OCI-LY1 (cell line): Measurements from ENCODE around the gene MOCS3.

ENCODE experiments used
- H2AFZ ChIP-seq: fragments of 200-600 bp; sonication (generic), shearing (Covaris generic); 2 replicates; pipeline ENCODE4 v1.6.0; 2014; ENCODE audit warnings: antibody characterized with exemption, mild to moderate bottlenecking, low read length
- H3F3A ChIP-seq: fragments of 200-600 bp; sonication (generic), shearing (Covaris generic); 2 replicates; pipeline ENCODE4 v1.6.0; 2014; ENCODE audit warnings: mild to moderate bottlenecking, antibody characterized with exemption, low read length, moderate library complexity; ENCODE audit not compliant: insufficient read depth
- H3K27ac ChIP-seq: fragments of 200-600 bp; sonication (generic); 2 replicates; pipeline ENCODE4 v1.5.1; 2014; ENCODE audit warnings: low read length, mixed run types, mild to moderate bottlenecking, low read depth; ENCODE audit not compliant: poor library complexity, severe bottlenecking
- H3K27me3 ChIP-seq: fragments of 200-600 bp; sonication (generic); 2 replicates; pipeline ENCODE4 v1.6.0; 2014; ENCODE audit warnings: antibody characterized with exemption, mild to moderate bottlenecking, low read length, moderate library complexity; ENCODE audit not compliant: insufficient read depth
- H3K36me3 ChIP-seq: fragments of 200-600 bp; sonication (generic); 2 replicates; pipeline ENCODE4 v1.6.1; 2014; ENCODE audit warnings: mild to moderate bottlenecking, antibody characterized with exemption, low read length, moderate library complexity, mixed read lengths; ENCODE audit not compliant: insufficient read depth
- H3K4me1 ChIP-seq: fragments of 200-600 bp; sonication (generic); 2 replicates; pipeline ENCODE4 v1.5.1; 2014; ENCODE audit warnings: mild to moderate bottlenecking, low read length, moderate library complexity; ENCODE audit not compliant: insufficient read depth, severe bottlenecking
- H3K4me2 ChIP-seq: fragments of 200-600 bp; sonication (generic), shearing (Covaris generic); 2 replicates; pipeline ENCODE4 v1.6.1; 2014; ENCODE audit warnings: low read length
- H3K4me3 ChIP-seq: fragments of 200-600 bp; sonication (generic); 2 replicates; pipeline ENCODE4 v1.5.1; 2014; ENCODE audit warnings: low read length, low read depth, mild to moderate bottlenecking, mixed read lengths; ENCODE audit not compliant: poor library complexity, severe bottlenecking
- H3K79me2 ChIP-seq: fragments of 200-600 bp; shearing (Covaris generic); 2 replicates; pipeline ENCODE4 v1.6.1; 2016; ENCODE audit warnings: mixed run types, low read length, mixed read lengths; ENCODE audit not compliant: insufficient read depth
- H3K9ac ChIP-seq: fragments of 200-600 bp; sonication (generic), shearing (Covaris generic); 2 replicates; pipeline ENCODE4 v1.6.1; 2014; ENCODE audit warnings: mild to moderate bottlenecking, low read length, mixed read lengths
- H3K9me2 ChIP-seq: fragments of 200-600 bp; sonication (generic), shearing (Covaris generic); 2 replicates; pipeline ENCODE4 v1.6.1; 2014; ENCODE audit warnings: low read depth, mild to moderate bottlenecking, low read length, mixed read lengths
- H3K9me3 ChIP-seq: fragments of 200-600 bp; shearing (Covaris generic); 2 replicates; pipeline ENCODE4 v1.6.1; 2014; ENCODE audit warnings: low read length, mixed read lengths
- H4K20me1 ChIP-seq: fragments of 200-600 bp; sonication (generic), shearing (Covaris generic); 2 replicates; pipeline ENCODE4 v1.6.0; 2016; ENCODE audit warnings: mild to moderate bottlenecking, low read length; ENCODE audit not compliant: insufficient read depth
- CTCF ChIP-seq: fragments of 200-600 bp; sonication (generic), shearing (Covaris generic); IDR thresholded peaks from 2 replicates; pipeline ENCODE4 v1.5.1; 2017; ENCODE audit warnings: mild to moderate bottlenecking, antibody characterized with exemption, low read length, moderate library complexity, mixed read lengths
- EZH2 ChIP-seq: fragments of 200-600 bp; sonication (generic), shearing (Covaris generic); IDR thresholded peaks from 2 replicates; pipeline ENCODE4 v1.8.0; 2017; ENCODE audit warnings: borderline replicate concordance, mixed run types, mild to moderate bottlenecking, antibody characterized with exemption, low read length, moderate library complexity, mixed read lengths

MOCS3 gene

GRCh38 chr20:50991076-50991475, 32.5 kb downstream of the MOCS3 start:
- Histone ChIP-seq H3K36me3 (no peaks in the 10 kb centered on the region), H3K79me2 (no peaks in the 10 kb centered on the region), H3K4me2 (no peak overlapping the region), H3K4me1 (no peaks in the 10 kb centered on the region), H3K27ac (no peak overlapping the region), H3K4me3 (no peak overlapping the region), H3K9me3 (no peaks in the 10 kb centered on the region), H2AFZ (no peak overlapping the region), H3K9me2 (no peaks in the 10 kb centered on the region), H4K20me1 (no peaks in the 10 kb centered on the region), H3K27me3 (peaks cover 3% of the 10 kb centered on the region; the same call in 1 of the 2 replicates), H3F3A (no peaks in the 10 kb centered on the region), H3K9ac (no peak overlapping the region)
- TF ChIP-seq CTCF = no peak

- Histone ChIP-seq H3K4me2 (no peak overlapping the region), H3K9me2 (no peaks in the 10 kb centered on the region), H3K79me2 (no peaks in the 10 kb centered on the region), H3K4me1 (no peaks in the 10 kb centered on the region), H3K9me3 (no peaks in the 10 kb centered on the region), H3K9ac (no peak overlapping the region), H4K20me1 (no peaks in the 10 kb centered on the region), H3K36me3 (no peaks in the 10 kb centered on the region), H3F3A (no peaks in the 10 kb centered on the region), H3K27ac (no peak overlapping the region), H2AFZ (no peak overlapping the region), H3K4me3 (no peak overlapping the region), H3K27me3 (peaks cover 3% of the 10 kb centered on the region; the same call in 1 of the 2 replicates)
- TF ChIP-seq CTCF (no peak), EZH2 (no peak)
These were observed 33.7 kb downstream of the MOCS3 start for GRCh38 chr20:50992336-50992732.

GRCh38 chr20:50992733-50993457, 34.3 kb downstream of the MOCS3 start:
- Histone ChIP-seq H3K4me2 (no peak overlapping the region), H3K79me2 (no peaks in the 10 kb centered on the region), H3K9me2 (no peaks in the 10 kb centered on the region), H3K27ac (no peak overlapping the region), H3K27me3 (peaks cover 3% of the 10 kb centered on the region; the same call in 1 of the 2 replicates), H3K9me3 (no peaks in the 10 kb centered on the region), H3K9ac (no peak overlapping the region), H2AFZ (no peak overlapping the region), H4K20me1 (no peaks in the 10 kb centered on the region), H3K4me1 (no peaks in the 10 kb centered on the region), H3K4me3 (no peak overlapping the region), H3K36me3 (no peaks in the 10 kb centered on the region), H3F3A (no peaks in the 10 kb centered on the region)
- no peak for TF ChIP-seq EZH2
- TF ChIP-seq CTCF = peak; percentile 67
